RWPE2 (cell line): ENCODE data around the gene TM9SF2.
"Not testable (repeated sequence)": the region's sequence is repeated elsewhere in the genome, so short reads cannot be mapped to it uniquely, and the experiment has no call there.

Experiments used
- ATAC-seq: fragments of 200-7000 bp; cut with Tn5 transposase; 3 replicates; pipeline ENCODE4 v1.9.1; 2021; ENCODE audit warnings: low read depth
- DNase-seq: peaks from one replicate; pipeline ENCODE4 v3.0.0-alpha.2; 2020; ENCODE audit warnings: low spot score
- H3K27ac ChIP-seq: fragments of 450-650 bp; 2 replicates; pipeline ENCODE4 v1.5.1; 2017; ENCODE audit warnings: mild to moderate bottlenecking; ENCODE audit not compliant: poor library complexity, severe bottlenecking
- H3K27me3 ChIP-seq: fragments of 250-450 bp; sonication (Bioruptor Pico); 2 replicates; pipeline ENCODE4 v1.5.1; 2021; ENCODE audit warnings: mild to moderate bottlenecking, moderate library complexity; ENCODE audit not compliant: insufficient read depth, poor library complexity, severe bottlenecking
- H3K36me3 ChIP-seq: fragments of 250-450 bp; sonication (Bioruptor Pico); 2 replicates; pipeline ENCODE4 v1.5.1; 2020; ENCODE audit warnings: low read depth, mild to moderate bottlenecking, moderate library complexity
- H3K4me1 ChIP-seq: fragments of 250-450 bp; sonication (Bioruptor Pico); 2 replicates; pipeline ENCODE4 v1.5.1; 2021; ENCODE audit warnings: mild to moderate bottlenecking, moderate library complexity; ENCODE audit not compliant: insufficient read depth, poor library complexity, severe bottlenecking
- H3K4me3 ChIP-seq: fragments of 250-450 bp; sonication (Bioruptor Pico); 2 replicates; pipeline ENCODE4 v1.5.1; 2021; ENCODE audit warnings: mild to moderate bottlenecking, moderate library complexity; ENCODE audit not compliant: severe bottlenecking
- H3K9me3 ChIP-seq: fragments of 250-450 bp; sonication (Bioruptor Pico); 2 replicates; pipeline ENCODE4 v1.5.1; 2021; ENCODE audit warnings: mild to moderate bottlenecking, moderate library complexity; ENCODE audit not compliant: severe bottlenecking
- TF ChIP-seq, protein P1 (sequence below): fragments of 450-650 bp; IDR thresholded peaks from one replicate; pipeline ENCODE4 v1.5.1; 2017; ENCODE audit warnings: mild to moderate bottlenecking, moderate library complexity; ENCODE audit not compliant: poor library complexity, severe bottlenecking

Gene TM9SF2

GRCh38 chr13:99477493-99477892 is 23.8 kb upstream of the TM9SF2 start:
- Histone ChIP-seq H3K9me3 (no peaks in the 10 kb centered on the region), H3K36me3 (no peaks in the 10 kb centered on the region), H3K4me3 (no peak overlapping the region), H3K27ac (no peak overlapping the region), H3K27me3 (no peaks in the 10 kb centered on the region), H3K4me1 (peaks cover 11% of the 10 kb centered on the region)
- DNase-seq = no peak
- no peak for ATAC-seq
- TF ChIP-seq, protein P1, sequence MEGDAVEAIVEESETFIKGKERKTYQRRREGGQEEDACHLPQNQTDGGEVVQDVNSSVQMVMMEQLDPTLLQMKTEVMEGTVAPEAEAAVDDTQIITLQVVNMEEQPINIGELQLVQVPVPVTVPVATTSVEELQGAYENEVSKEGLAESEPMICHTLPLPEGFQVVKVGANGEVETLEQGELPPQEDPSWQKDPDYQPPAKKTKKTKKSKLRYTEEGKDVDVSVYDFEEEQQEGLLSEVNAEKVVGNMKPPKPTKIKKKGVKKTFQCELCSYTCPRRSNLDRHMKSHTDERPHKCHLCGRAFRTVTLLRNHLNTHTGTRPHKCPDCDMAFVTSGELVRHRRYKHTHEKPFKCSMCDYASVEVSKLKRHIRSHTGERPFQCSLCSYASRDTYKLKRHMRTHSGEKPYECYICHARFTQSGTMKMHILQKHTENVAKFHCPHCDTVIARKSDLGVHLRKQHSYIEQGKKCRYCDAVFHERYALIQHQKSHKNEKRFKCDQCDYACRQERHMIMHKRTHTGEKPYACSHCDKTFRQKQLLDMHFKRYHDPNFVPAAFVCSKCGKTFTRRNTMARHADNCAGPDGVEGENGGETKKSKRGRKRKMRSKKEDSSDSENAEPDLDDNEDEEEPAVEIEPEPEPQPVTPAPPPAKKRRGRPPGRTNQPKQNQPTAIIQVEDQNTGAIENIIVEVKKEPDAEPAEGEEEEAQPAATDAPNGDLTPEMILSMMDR = no peak

GRCh38 chr13:99481366-99481765 is 19.9 kb upstream of the TM9SF2 start:
- peak; percentile 77 for ATAC-seq
- Histone ChIP-seq H3K36me3 (no peaks in the 10 kb centered on the region), H3K27me3 (no peaks in the 10 kb centered on the region), H3K4me3 (no peak overlapping the region), H3K4me1 (peaks cover 15% of the 10 kb centered on the region), H3K9me3 (no peaks in the 10 kb centered on the region), H3K27ac (peak overlapping the region; percentile 43)
- no peak for DNase-seq
- TF ChIP-seq, protein P1 = no peak

DNA sequence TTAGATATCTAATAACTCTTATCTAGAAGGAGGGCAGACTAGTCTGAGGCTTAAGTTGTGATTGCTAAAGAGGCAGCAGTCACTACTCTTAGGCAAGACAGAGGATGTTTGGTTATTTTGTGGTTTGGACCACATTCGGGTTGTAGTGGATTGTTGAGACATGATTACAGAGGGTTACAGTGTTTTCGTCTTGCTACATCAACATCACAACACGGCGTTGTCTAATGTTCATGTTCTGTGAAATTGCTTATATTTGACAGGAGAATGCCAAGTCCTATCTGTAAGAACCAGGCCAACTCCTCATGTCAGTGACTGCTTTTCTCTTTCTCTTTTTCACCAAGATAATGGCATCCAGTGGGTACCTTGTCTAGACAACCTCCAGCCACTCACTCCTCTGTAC is 16.8 kb upstream of the TM9SF2 start:
- TF ChIP-seq, protein P1 = no peak
- peaks cover 15% of the 10 kb centered on the region for H3K4me1 ChIP-seq
- H3K9me3 ChIP-seq = no peaks in the 10 kb centered on the region
- H3K27me3 ChIP-seq = no peaks in the 10 kb centered on the region
- no peak overlapping the region for H3K4me3 ChIP-seq
- H3K36me3 ChIP-seq = no peaks in the 10 kb centered on the region
- DNase-seq (no peak), ATAC-seq (peak; percentile 63; the same call in 2 of the 3 replicates)
- H3K27ac ChIP-seq = no peak overlapping the region

DNA sequence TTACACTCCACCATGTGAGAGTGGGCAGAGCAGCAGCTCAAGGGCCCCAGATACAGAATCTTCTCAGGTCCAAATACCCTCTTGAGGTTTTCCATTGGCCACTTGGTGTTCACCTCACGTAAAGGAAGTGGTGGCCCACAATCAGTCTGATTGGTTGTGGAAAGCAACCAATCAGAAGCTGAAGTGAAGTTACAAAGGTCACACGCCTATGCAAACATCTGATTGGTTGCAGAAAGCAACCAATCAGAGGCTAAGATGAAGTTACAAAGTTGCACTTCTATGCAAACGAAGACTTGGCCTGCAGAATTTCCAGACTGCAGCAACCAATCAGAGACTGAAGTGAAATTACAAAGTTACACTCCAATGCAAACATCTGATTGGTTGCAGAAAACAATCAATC is 14.3 kb upstream of the TM9SF2 start:
- TF ChIP-seq, protein P1 = no peak
- Histone ChIP-seq H3K9me3 (no peaks in the 10 kb centered on the region), H3K4me1 (peaks cover 3% of the 10 kb centered on the region), H3K27me3 (no peaks in the 10 kb centered on the region), H3K4me3 (no peak overlapping the region), H3K36me3 (no peaks in the 10 kb centered on the region), H3K27ac (no peak overlapping the region)
- ATAC-seq (no peak), DNase-seq (no peak)

DNA sequence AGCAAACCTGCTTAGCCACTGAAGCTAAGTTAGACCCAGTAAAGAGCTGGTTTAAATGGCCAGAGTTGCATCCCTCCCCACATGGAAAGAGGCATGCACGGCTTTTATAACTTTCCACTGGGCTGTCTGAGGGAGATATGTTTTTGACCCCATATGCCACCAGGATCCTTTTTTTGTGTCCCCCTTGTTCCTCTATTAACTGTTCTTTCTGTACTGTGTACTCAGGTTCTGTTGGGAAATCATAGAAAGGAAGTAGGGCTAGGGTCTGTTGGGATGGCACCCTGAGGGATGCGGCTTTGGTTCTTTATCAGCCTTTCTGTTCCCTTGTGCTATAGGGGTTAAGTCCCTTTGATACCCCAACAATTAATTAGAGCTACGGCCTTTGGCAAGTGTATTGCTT is 12.2 kb upstream of the TM9SF2 start:
- Histone ChIP-seq H3K4me1 (no peaks in the 10 kb centered on the region), H3K27me3 (no peaks in the 10 kb centered on the region), H3K4me3 (no peak overlapping the region), H3K36me3 (no peaks in the 10 kb centered on the region), H3K9me3 (no peaks in the 10 kb centered on the region), H3K27ac (no peak overlapping the region)
- DNase-seq = no peak
- TF ChIP-seq, protein P1 = no peak
- ATAC-seq = no peak

DNA sequence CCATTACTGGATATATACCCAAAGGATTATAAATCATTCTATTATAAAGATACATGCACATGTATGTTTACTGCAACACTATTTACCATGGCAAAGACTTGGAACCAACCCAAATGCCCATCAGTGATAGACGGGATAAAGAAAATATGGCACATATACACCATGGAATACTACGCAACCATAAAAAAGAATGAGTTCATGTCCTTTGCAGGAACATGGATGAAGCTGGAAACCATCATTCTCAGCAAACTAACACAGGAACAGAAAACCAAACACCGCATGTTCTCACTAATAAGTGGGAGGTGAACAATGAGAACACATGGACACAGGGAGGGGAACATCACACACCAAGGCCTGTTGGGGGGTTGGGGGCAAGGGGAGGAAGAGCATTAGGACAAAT is 9.5 kb upstream of the TM9SF2 start:
- DNase-seq, H3K9me3 ChIP-seq, H3K36me3 ChIP-seq, H3K4me3 ChIP-seq, H3K27ac ChIP-seq, H3K4me1 ChIP-seq, H3K27me3 ChIP-seq, ATAC-seq: not testable (repeated sequence)
